ENCODE results near the gene CCS. TPM values are rescaled to one million over a fixed set of nuclear protein-coding genes. Genes with fewer than 3 reads are reported as not detected.

The CCS gene
- total RNA-seq, 1 donor from 2014 or later: 34.2 TPM

DNA sequence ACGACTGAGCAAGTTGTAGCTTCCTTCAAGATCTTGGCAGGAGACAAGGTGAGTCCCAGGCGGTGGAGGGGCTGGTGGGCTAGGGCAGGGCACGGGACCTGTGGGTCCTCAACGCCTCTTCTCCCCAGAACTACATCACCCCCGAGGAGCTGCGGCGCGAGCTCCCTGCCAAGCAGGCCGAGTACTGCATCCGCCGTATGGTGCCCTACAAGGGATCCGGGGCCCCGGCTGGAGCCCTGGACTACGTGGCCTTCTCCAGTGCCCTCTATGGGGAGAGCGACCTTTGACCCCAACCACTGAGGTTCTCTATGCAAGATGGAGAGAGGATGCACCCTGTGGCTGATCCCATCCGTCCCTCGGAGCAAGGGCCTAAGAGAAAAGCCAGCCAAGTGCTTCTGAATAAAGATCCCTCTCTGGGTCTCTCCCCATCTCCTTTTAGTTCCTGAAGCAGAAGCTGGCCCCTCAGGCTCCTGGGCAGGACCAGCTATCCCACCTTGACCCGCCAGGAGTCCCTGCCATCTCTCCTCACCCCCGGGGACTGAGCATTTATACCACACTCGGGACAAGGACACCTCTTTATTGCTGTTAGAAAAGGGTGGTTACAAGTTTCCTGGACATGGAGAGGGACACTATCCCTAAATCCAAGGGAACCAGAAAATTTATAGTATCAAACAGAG is 29.9 kb upstream of the CCS start:
- TF ChIP-seq, protein P1, sequence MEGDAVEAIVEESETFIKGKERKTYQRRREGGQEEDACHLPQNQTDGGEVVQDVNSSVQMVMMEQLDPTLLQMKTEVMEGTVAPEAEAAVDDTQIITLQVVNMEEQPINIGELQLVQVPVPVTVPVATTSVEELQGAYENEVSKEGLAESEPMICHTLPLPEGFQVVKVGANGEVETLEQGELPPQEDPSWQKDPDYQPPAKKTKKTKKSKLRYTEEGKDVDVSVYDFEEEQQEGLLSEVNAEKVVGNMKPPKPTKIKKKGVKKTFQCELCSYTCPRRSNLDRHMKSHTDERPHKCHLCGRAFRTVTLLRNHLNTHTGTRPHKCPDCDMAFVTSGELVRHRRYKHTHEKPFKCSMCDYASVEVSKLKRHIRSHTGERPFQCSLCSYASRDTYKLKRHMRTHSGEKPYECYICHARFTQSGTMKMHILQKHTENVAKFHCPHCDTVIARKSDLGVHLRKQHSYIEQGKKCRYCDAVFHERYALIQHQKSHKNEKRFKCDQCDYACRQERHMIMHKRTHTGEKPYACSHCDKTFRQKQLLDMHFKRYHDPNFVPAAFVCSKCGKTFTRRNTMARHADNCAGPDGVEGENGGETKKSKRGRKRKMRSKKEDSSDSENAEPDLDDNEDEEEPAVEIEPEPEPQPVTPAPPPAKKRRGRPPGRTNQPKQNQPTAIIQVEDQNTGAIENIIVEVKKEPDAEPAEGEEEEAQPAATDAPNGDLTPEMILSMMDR (IDR thresholded peaks at IDR 0.05): no peak
- H3K27me3 Mint-ChIP-seq (ENCODE audit: low read depth): peaks cover 2% of the 10 kb centered on the region
- no peaks in the 10 kb centered on the region for H3K4me1 Mint-ChIP-seq (ENCODE audit: low read depth)
- no peak for DNase-seq (ENCODE audit: low spot score)
- H3K36me3 Mint-ChIP-seq (ENCODE audit: low read depth): no peaks in the 10 kb centered on the region
- no peak overlapping the region for H3K4me3 Mint-ChIP-seq (ENCODE audit: unreplicated experiment)
- H3K9me3 Mint-ChIP-seq (ENCODE audit: low read depth): no peaks in the 10 kb centered on the region
- no peak overlapping the region for H3K27ac Mint-ChIP-seq (ENCODE audit: unreplicated experiment)

DNA sequence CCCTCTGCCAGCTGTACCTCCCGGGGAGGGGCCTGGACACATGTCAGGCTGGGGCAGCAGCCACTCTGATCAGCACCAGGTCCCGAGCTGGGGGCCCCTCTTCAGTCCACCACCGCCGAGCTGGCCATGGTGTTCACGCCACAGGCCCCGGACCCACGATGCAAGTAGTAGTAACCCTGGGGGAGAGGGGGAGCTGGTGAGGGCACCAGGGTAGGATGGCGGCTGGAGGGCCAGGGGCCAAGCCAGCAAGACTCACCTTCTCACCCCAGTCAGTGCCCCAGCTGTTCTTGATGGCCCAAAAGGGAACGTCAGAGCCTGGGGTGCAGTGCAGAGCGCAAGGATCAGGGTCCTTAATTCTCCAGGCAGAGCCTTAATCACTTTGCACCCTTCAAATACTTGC is 29.2 kb upstream of the CCS start:
- no peaks in the 10 kb centered on the region for H3K4me1 Mint-ChIP-seq (ENCODE audit: low read depth)
- H3K9me3 Mint-ChIP-seq (ENCODE audit: low read depth): no peaks in the 10 kb centered on the region
- H3K36me3 Mint-ChIP-seq (ENCODE audit: low read depth): no peaks in the 10 kb centered on the region
- TF ChIP-seq, protein P1 (IDR thresholded peaks at IDR 0.05): no peak
- peaks cover 2% of the 10 kb centered on the region for H3K27me3 Mint-ChIP-seq (ENCODE audit: low read depth)
- H3K4me3 Mint-ChIP-seq (ENCODE audit: unreplicated experiment): no peak overlapping the region
- H3K27ac Mint-ChIP-seq (ENCODE audit: unreplicated experiment): no peak overlapping the region
- no peak for DNase-seq (ENCODE audit: low spot score)

- TF ChIP-seq, protein P1 (IDR thresholded peaks at IDR 0.05): no peak
- Mint-ChIP-seq H3K4me1 (ENCODE audit: low read depth) (no peaks in the 10 kb centered on the region), H3K27ac (ENCODE audit: unreplicated experiment) (no peak overlapping the region), H3K9me3 (ENCODE audit: low read depth) (no peaks in the 10 kb centered on the region), H3K4me3 (ENCODE audit: unreplicated experiment) (no peak overlapping the region), H3K27me3 (ENCODE audit: low read depth) (peaks cover 2% of the 10 kb centered on the region), H3K36me3 (ENCODE audit: low read depth) (no peaks in the 10 kb centered on the region)
- no peak for DNase-seq (ENCODE audit: low spot score)
Observed at GRCh38 chr11:66564538-66564937, 28.4 kb upstream of the CCS start.

DNA sequence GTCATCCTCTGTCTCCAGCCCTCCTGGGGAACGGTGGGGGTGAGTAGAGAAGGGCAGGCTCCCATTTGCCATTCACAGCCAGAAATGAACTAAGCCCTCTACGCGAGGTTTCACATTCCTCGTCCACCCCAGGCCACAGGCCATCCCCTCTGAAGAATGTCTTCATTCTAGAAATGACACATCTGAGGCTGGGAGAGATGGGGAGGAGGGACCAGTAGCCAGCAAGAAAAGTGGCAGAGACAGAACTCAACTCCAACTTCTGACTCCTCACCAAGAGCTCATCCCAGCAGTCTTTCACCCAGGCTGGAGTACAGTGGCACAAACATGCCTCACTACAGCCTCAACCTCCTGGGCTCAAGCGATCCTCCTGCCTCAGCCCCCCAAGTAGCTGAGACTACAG is 28.0 kb upstream of the CCS start:
- Mint-ChIP-seq H3K36me3 (ENCODE audit: low read depth) (no peaks in the 10 kb centered on the region), H3K4me1 (ENCODE audit: low read depth) (peaks cover 2% of the 10 kb centered on the region), H3K9me3 (ENCODE audit: low read depth) (no peaks in the 10 kb centered on the region), H3K4me3 (ENCODE audit: unreplicated experiment) (no peak overlapping the region), H3K27me3 (ENCODE audit: low read depth) (peaks cover 2% of the 10 kb centered on the region), H3K27ac (ENCODE audit: unreplicated experiment) (no peak overlapping the region)
- DNase-seq (ENCODE audit: low spot score): no peak
- TF ChIP-seq, protein P1 (IDR thresholded peaks at IDR 0.05): no peak

- H3K4me1 Mint-ChIP-seq (ENCODE audit: low read depth): peaks cover 7% of the 10 kb centered on the region
- TF ChIP-seq, protein P1 (IDR thresholded peaks at IDR 0.05): no peak
- no peaks in the 10 kb centered on the region for H3K9me3 Mint-ChIP-seq (ENCODE audit: low read depth)
- H3K27ac Mint-ChIP-seq (ENCODE audit: unreplicated experiment): no peak overlapping the region
- no peaks in the 10 kb centered on the region for H3K36me3 Mint-ChIP-seq (ENCODE audit: low read depth)
- peaks cover 2% of the 10 kb centered on the region for H3K27me3 Mint-ChIP-seq (ENCODE audit: low read depth)
- DNase-seq (ENCODE audit: low spot score): no peak
- no peak overlapping the region for H3K4me3 Mint-ChIP-seq (ENCODE audit: unreplicated experiment)
Observed at GRCh38 chr11:66566221-66566620, 26.8 kb upstream of the CCS start.
